Measurements from ENCODE around the gene GMDS.

GMDS gene

DNA sequence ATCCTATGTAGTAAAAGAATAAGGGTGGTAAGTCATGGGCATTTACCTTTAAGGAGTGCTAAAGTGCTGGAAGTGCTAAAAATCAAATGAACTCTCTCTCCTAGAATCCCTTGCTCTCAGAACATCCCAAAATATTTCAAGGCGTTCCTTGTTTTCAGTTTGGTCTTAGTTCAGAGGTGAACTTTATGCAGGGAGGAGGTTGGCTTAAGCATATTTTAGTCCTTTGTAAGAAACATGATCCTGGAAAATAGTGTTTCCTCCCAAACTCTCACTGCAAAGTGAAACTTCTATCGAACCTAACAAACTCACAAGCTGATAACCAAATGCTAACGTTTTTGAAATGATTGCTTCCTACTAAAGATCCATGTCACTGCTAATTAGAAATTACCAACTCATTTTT lies 404.3 kb downstream of the GMDS start:
- no peak for DNase-seq (ENCODE audit: low spot score in 2 of 2)
- peaks cover 34% of the 10 kb centered on the region for H3K4me1 ChIP-seq
- no peaks in the 10 kb centered on the region for H3K36me3 ChIP-seq (replicated peaks)
- in situ Hi-C loops (cut with MboI; ENCODE audit: low sequenced_read_pairs), result no loop called here
- no peak overlapping the region for H3K4me3 ChIP-seq
- H3K27me3 ChIP-seq (ENCODE audit: low read depth), result no peaks in the 10 kb centered on the region
- peaks cover 7% of the 10 kb centered on the region; the same call in 1 of the 2 replicates for H3K9me3 ChIP-seq

DNA sequence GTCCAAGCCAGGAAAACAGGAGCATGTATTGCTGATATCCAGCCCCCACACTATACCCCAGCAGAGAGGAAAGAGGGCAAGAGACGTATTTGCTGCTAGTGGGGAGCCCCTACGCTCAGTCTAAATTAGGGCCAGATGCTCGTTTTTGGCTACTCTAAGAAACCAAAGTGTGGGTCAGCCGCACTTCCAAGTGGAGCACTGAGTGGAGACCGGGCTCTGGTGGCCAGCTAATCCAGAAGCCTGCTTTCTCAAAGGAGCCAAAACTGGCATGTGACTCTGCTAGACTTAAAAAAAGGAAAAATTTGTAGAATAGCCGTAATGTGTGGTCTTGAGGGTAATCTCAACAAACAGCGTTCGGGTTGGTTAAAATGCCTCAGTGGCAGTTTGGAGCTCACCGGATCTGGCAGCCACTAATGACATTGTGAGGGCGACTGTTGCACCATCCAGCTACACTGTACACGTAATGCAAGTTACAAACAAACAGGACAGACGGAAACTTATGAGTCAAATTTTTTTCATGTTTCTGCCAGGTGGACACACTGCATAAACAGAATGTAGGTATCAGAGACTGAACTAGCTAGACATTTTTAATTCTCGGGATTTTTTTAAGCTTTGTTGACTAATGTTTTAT lies 404.8 kb downstream of the GMDS start:
- Histone ChIP-seq H3K36me3 (replicated peaks) (no peaks in the 10 kb centered on the region), H3K4me3 (no peak overlapping the region)
- in situ Hi-C loops (cut with MboI; ENCODE audit: low sequenced_read_pairs), result no loop called here

DNA sequence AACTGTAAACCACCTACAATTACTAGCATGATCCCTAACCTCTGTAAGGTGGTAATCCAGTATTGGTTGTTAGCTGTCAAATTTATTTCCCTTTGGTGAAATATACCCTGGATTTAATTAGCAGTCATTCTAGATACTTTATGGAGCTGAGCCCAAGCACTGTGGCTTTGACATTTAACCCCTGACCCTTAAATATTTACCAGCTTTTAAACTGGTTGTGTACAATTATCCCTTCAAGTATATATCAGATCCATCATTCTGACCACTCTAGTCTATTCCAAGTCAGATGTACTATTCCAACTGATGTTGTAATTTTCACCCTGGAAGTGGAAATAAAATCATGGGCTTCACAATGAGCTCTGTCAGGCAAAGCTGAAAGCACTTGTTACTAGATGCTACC lies 406.0 kb downstream of the GMDS start:
- Histone ChIP-seq H3K27me3 (ENCODE audit: low read depth) (no peaks in the 10 kb centered on the region), H3K4me3 (no peak overlapping the region), H3K4me1 (peaks cover 48% of the 10 kb centered on the region), H3K36me3 (replicated peaks) (no peaks in the 10 kb centered on the region), H3K9me3 (no peaks in the 10 kb centered on the region)
- peak in 1 of 2 experiments; percentile 12 for DNase-seq (ENCODE audit: low spot score in 2 of 2)
- in situ Hi-C loops (cut with MboI; ENCODE audit: low sequenced_read_pairs), result no loop called here

More for the DNA sequence above, 404.8 kb downstream of the GMDS start:
- no peak for DNase-seq (ENCODE audit: low spot score in 2 of 2)
- no peaks in the 10 kb centered on the region for H3K27me3 ChIP-seq (ENCODE audit: low read depth)
- H3K4me1 ChIP-seq, result peaks cover 35% of the 10 kb centered on the region
- H3K9me3 ChIP-seq, result peaks cover 6% of the 10 kb centered on the region; the same call in 1 of the 2 replicates

GRCh38 chr6:1838604-1839213 lies 406.7 kb downstream of the GMDS start:
- in situ Hi-C loops (cut with MboI; ENCODE audit: low sequenced_read_pairs), result no loop called here
- H3K4me3 ChIP-seq, result no peak overlapping the region
- H3K9me3 ChIP-seq, result no peaks in the 10 kb centered on the region
- peak in 1 of 2 experiments; percentile 90 for DNase-seq (ENCODE audit: low spot score in 2 of 2)
- no peaks in the 10 kb centered on the region for H3K36me3 ChIP-seq (replicated peaks)
- no peaks in the 10 kb centered on the region for H3K27me3 ChIP-seq (ENCODE audit: low read depth)
- H3K4me1 ChIP-seq, result peaks cover 54% of the 10 kb centered on the region

DNA sequence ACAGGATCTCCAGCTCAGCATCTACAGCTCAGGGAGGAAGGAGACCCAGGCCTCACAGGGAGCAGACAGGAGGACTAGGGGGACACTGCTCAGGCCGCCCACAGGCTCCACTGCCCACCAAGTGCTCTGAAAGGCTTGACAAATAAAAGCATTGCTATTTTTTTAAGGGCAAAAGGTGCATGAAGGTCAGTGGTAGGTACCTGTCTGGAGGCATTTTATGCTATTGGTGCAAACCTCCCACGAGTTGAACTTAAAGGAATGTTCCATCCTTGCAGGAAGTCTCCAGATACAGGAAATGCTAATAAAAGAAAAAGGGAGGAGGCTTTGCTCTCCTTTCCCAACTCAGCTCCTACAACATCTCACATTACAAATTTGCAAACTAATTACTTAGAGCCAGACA lies 407.6 kb downstream of the GMDS start:
- H3K36me3 ChIP-seq (replicated peaks), result no peaks in the 10 kb centered on the region
- in situ Hi-C loops (cut with MboI; ENCODE audit: low sequenced_read_pairs), result no loop called here
- no peaks in the 10 kb centered on the region for H3K27me3 ChIP-seq (ENCODE audit: low read depth)
- H3K9me3 ChIP-seq, result no peaks in the 10 kb centered on the region
- DNase-seq (ENCODE audit: low spot score in 2 of 2), result peak in 1 of 2 experiments; percentile 49
- no peak overlapping the region for H3K4me3 ChIP-seq
- peaks cover 63% of the 10 kb centered on the region for H3K4me1 ChIP-seq

DNA sequence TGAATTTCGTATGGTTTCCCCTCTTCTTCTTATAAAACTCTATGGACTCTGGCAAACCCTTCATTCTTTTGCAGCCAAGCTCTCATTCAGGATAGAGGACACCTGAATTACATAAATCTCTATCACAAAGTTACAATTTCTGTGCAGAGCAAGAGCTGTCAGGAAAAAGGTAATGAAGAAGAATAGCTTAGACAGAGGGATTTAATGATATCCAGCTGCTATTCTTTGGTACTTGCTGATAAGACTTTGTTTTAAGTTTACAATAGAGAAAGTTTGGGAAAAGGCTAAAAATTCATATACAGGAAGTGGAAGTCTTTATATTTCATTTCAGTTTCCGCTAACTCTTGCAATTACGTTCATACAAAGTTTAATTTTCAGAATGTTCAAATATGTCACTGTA lies 408.7 kb downstream of the GMDS start:
- DNase-seq (ENCODE audit: low spot score in 2 of 2), result no peak
- Histone ChIP-seq H3K4me1 (peaks cover 73% of the 10 kb centered on the region), H3K9me3 (no peaks in the 10 kb centered on the region), H3K36me3 (replicated peaks) (no peaks in the 10 kb centered on the region), H3K27me3 (ENCODE audit: low read depth) (no peaks in the 10 kb centered on the region), H3K4me3 (no peak overlapping the region)
- in situ Hi-C loops (cut with MboI; ENCODE audit: low sequenced_read_pairs), result no loop called here

DNA sequence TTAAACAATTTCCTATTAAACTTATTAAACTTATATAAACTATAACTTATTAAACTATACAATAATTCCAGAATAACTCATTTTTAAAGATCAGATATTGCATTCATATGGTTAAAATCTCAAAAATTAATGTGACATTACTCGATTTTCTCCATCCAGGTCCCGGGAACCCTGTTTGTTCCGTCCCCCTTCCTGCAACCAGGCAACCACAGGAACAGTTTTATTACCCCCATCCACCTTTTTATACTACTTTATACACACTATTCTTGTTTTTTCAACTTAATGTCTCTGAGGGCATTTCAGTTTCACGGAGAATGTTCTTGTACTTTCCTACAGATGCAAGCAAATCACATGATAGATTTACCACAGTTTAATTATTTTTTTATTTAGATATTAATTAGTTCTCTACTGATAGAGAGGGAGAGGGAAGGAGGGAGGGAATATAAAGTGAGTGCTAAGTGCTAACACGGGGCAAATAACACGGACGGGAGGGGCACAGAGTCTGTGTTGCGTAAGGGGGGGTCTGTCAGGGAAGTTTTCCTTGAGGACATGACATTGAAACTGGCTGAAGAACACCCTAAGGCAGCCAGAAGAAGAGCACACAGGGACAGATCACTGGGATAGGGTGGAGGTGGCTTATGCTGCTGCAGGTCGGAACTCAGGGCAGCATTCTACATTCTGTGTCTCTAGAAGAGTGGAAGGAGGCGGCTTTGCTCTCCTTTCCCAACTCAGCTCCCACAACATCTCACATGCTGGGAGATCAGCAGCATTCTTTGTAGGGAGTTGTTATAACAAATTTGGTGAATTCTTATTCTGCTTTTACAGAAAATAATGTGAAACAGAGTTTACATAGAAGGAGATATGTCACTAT lies 410.5 kb downstream of the GMDS start:
- H3K4me1 ChIP-seq, result peaks cover 79% of the 10 kb centered on the region
- H3K9me3 ChIP-seq, result no peaks in the 10 kb centered on the region
- H3K36me3 ChIP-seq (replicated peaks), result no peaks in the 10 kb centered on the region
- no peak overlapping the region for H3K4me3 ChIP-seq
- in situ Hi-C loops (cut with MboI; ENCODE audit: low sequenced_read_pairs), result no loop called here
- no peaks in the 10 kb centered on the region for H3K27me3 ChIP-seq (ENCODE audit: low read depth)
- DNase-seq (ENCODE audit: low spot score in 2 of 2), result peak; percentile 53 to 56

- Histone ChIP-seq H3K27me3 (ENCODE audit: low read depth) (no peaks in the 10 kb centered on the region), H3K36me3 (replicated peaks) (no peaks in the 10 kb centered on the region), H3K9me3 (no peaks in the 10 kb centered on the region), H3K4me3 (no peak overlapping the region), H3K4me1 (peaks cover 73% of the 10 kb centered on the region)
- DNase-seq (ENCODE audit: low spot score in 2 of 2), result peak; percentile 67 to 90
- in situ Hi-C loops (cut with MboI; ENCODE audit: low sequenced_read_pairs), result no loop called here
Measured at GRCh38 chr6:1834207-1834606, 411.2 kb downstream of the GMDS start.

DNA sequence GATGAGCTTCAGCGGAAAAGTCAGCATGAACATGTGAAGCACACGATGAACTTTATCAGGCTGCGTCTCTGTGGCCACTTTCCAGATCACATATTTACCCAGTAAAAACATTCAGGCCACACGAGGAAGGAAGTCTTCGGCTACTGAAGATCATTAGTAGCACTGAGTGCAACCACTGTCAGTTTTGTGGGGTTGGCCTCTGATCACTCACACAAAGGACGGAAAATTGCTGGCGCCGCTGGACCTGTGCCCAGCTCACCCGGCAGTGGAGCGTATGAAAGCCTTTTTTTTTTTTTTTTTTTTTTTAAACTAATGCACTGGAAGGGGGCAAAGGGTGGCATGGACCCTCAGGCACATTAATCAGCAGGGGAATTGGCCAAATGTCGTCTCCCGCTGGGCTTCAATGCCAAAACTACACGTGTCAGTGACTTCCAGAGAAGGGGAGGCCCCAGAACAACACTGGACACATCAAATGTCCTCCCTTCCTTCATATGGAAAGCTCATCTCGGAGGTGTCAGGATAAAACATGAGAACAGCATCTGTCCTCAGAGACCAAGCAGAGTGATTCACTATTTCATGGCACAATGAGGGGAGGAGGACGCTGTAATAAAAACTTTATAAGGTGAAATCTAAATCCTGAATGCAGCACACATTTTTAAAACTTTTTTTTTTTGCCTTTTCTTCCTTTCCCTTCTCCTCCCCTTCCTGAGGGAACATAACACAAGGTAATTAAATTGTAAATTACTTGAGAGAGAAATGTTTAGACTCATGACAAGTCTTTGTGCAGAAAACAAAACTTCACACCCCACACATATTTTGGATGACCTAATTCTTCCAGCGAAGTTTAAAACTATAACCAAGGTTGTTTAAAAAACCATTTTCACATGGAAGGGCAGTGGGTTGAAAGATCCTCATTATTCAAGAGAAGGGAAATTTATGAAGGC lies 412.3 kb downstream of the GMDS start:
- Histone ChIP-seq H3K4me3 (no peak overlapping the region), H3K27me3 (ENCODE audit: low read depth) (no peaks in the 10 kb centered on the region), H3K9me3 (no peaks in the 10 kb centered on the region; the same call in 1 of the 2 replicates), H3K4me1 (peaks cover 62% of the 10 kb centered on the region), H3K36me3 (replicated peaks) (no peaks in the 10 kb centered on the region)
- in situ Hi-C loops (cut with MboI; ENCODE audit: low sequenced_read_pairs), result no loop called here
- peak; percentile 52 to 70 for DNase-seq (ENCODE audit: low spot score in 2 of 2)

DNA sequence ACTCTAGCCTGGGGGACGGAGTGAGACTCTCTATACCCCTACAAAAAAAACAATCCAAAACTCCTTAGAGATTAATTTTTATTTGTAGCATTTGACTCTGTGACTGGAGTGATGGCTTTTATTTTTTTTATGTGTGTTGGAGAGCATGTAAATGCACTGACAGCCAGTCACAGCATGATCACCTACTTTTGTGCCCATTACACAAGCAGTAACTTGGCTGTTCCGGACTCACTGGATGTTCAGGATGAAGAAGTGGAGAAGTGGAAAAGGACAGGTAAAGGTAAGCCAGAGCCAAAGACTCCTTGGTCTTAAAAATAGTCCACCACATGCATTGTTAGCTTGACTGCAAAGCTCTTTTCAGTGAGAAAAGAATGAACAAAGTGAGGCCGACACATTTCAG lies 413.0 kb downstream of the GMDS start:
- DNase-seq (ENCODE audit: low spot score in 2 of 2), result no peak
- Histone ChIP-seq H3K27me3 (ENCODE audit: low read depth) (no peaks in the 10 kb centered on the region), H3K4me1 (peaks cover 55% of the 10 kb centered on the region), H3K4me3 (no peak overlapping the region), H3K36me3 (replicated peaks) (no peaks in the 10 kb centered on the region), H3K9me3 (peaks cover 6% of the 10 kb centered on the region; the same call in 1 of the 2 replicates)
- in situ Hi-C loops (cut with MboI; ENCODE audit: low sequenced_read_pairs), result no loop called here

GRCh38 chr6:1827984-1828793 lies 417.2 kb downstream of the GMDS start:
- no peaks in the 10 kb centered on the region; the same call in 1 of the 2 replicates for H3K36me3 ChIP-seq (replicated peaks)
- no peak overlapping the region for H3K4me3 ChIP-seq
- in situ Hi-C loops (cut with MboI; ENCODE audit: low sequenced_read_pairs), result no loop called here
- H3K4me1 ChIP-seq, result peaks cover 19% of the 10 kb centered on the region
- H3K9me3 ChIP-seq, result peaks cover 6% of the 10 kb centered on the region; the same call in 1 of the 2 replicates
- no peaks in the 10 kb centered on the region for H3K27me3 ChIP-seq (ENCODE audit: low read depth)
- no peak for DNase-seq (ENCODE audit: low spot score in 2 of 2)

DNA sequence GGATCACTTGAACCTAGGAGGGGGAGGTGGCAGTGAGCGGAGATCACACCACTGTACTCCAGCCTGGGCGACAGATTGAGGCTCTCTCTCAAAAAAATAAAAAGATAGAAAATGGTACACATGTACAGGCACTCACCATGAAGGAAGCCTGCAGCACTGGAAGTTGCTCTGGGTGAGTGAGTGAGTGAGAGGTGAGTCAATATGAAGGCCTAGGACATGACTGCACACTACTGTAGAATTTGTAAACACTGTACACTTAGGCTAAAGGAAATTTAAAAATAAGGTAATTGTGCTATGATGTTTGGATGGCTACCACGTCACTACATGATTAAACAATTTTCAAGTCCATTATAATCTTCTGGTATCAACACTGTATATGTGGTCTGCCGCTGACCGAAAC lies 419.5 kb downstream of the GMDS start:
- no peaks in the 10 kb centered on the region; the same call in 1 of the 2 replicates for H3K36me3 ChIP-seq (replicated peaks)
- peaks cover 6% of the 10 kb centered on the region for H3K4me1 ChIP-seq
- H3K9me3 ChIP-seq, result peaks cover 6% of the 10 kb centered on the region; the same call in 1 of the 2 replicates
- in situ Hi-C loops (cut with MboI; ENCODE audit: low sequenced_read_pairs), result no loop called here
- no peaks in the 10 kb centered on the region for H3K27me3 ChIP-seq (ENCODE audit: low read depth)
- no peak for DNase-seq (ENCODE audit: low spot score in 2 of 2)
- no peak overlapping the region for H3K4me3 ChIP-seq
